ENCODE results near the gene ANKRD17. TPM values are rescaled to one million over a fixed set of nuclear protein-coding genes. Genes with fewer than 3 reads are reported as not detected.

ANKRD17 gene
- total RNA-seq, 2 experiments from 2014 or later, result 51.2 to 58.2 TPM

DNA sequence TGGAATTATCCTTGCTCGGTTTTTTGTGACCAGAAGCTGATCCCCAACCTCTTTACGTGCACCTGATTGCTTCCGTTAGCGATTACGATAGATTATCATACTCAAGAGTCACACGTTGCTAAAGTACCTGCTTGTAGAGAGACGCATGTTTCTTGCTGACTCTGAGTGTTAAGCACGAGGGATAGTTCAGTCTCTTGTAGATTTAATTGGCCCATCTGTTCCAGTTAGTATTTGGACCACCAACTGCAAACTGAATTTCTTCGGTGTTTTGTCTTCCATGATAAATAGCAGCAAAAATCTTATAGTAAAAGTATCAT is 188.6 kb downstream of the ANKRD17 start:
- CTCF ChIA-PET, result interaction anchor here (1.6 kb wide), 1 partner anchor 10 kb away, joined by 3 read pairs; no protein-coding TSS in a partner anchor
- POLR2A ChIA-PET, result no interaction called here
- Mint-ChIP-seq H3K4me1 (peaks cover 30% of the 10 kb centered on the region), H3K9me3 (no peaks in the 10 kb centered on the region), H3K36me3 (ENCODE audit: low read depth) (peaks cover 11% of the 10 kb centered on the region), H3K27ac (peak overlapping the region; percentile 95), H3K4me3 (peak overlapping the region; percentile 82), H3K27me3 (no peaks in the 10 kb centered on the region)
- DNase-seq, result no peak

DNA sequence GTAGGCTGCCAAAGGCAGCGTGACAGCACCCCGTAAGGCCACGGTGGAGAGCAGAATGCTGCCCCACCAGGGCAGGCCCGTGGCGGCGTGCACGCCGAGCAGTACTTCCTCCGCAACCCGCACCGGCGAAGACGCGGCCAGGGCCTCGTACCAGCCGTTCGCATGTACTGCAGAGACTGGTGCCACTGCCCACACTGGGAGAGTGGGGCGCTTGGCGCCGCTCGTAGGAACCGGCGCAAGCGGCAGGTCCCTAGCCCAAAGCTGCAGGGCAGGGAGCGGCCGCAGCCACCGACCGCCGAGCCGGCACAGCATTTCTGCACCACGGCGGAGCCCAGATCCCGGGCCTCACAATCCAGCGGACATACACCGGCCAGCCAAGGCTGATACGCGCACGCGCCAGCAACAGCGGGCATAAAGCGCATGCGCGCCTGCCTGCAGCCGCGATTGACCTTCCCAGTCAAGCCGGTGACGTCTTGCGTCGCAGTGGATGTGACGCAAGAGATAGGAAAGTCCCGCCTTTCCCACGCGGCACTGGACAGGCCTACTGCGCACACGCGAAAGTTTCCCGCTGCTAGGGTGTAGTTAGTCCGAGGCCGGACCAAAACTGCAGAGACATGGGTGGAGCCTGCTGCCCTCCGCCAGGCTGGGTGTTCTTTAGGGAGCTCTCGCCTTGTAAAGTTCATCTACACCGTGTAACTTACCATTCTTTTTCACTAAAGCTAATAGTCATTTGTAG is 189.1 kb downstream of the ANKRD17 start, which contains the start of gene COX18:
Gene COX18 (minus strand): TSS at position 379 of the 736 bp plus-strand sequence. CDS start 67 bp downstream, at position 312.
- Mint-ChIP-seq H3K36me3 (ENCODE audit: low read depth) (peaks cover 14% of the 10 kb centered on the region), H3K27me3 (no peaks in the 10 kb centered on the region), H3K9me3 (no peaks in the 10 kb centered on the region), H3K4me3 (peak within 1 kb of the TSS; percentile 82), H3K27ac (peak within 1 kb of the TSS; percentile 95), H3K4me1 (peaks cover 30% of the 10 kb centered on the region)
- POLR2A ChIA-PET, result no interaction called here
- CTCF ChIA-PET, result interaction anchor here (1.0 kb wide), 1 partner anchor 22 kb away, joined by 3 read pairs; no protein-coding TSS in a partner anchor
- peak; percentile 93 for DNase-seq

DNA sequence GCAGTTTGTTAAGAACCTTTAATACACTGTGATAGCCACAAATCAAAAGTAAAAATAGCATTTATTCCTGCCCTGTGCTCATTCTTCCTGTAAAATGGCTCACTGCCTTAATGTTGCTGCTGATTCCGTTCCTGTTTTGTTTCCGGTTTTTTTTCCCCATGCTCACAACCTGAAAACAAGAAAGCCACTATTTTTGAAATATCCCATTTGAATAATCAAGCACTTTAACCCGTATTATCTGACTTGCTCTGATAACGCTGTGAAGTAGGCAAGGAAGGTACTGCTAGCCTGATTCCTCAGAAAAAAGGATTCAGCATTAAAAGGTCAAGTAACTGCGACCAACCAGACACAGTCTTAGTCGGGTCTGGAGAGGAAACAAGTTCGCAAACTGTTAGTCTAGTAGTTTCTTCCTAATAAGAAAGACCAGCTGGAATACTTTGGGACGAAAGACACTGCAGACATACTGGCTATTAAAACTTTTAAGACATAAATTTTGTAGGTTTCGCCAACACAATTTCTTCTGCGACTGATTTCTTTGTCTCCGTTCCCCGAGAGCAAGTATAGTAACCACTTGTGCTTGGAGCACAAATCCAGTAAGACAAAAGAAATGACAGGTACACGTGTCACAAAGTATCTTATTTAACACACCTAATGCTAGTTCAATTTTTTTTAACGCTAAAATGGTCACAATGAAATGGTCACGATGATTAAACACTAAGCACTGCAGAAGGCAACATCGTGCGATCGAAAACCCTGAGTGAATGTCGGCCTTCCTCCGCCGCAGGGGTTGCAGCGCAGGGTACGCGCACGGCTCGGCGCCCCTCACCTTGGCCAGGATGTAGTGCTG is 189.9 kb downstream of the ANKRD17 start:
- H3K4me3 Mint-ChIP-seq, result peak overlapping the region; percentile 82
- H3K27ac Mint-ChIP-seq, result peak overlapping the region; percentile 95
- ChIA-PET CTCF (interaction anchor here (1.0 kb wide), 1 partner anchor 23 kb away, joined by 3 read pairs; no protein-coding TSS in a partner anchor), POLR2A (interaction anchor here (1.5 kb wide), 1 partner anchor 191 kb away, joined by 6 read pairs; no protein-coding TSS in a partner anchor)
- peak; percentile 8 for DNase-seq
- H3K27me3 Mint-ChIP-seq, result no peaks in the 10 kb centered on the region
- no peaks in the 10 kb centered on the region for H3K9me3 Mint-ChIP-seq
- H3K36me3 Mint-ChIP-seq (ENCODE audit: low read depth), result peaks cover 18% of the 10 kb centered on the region
- peaks cover 33% of the 10 kb centered on the region for H3K4me1 Mint-ChIP-seq

DNA sequence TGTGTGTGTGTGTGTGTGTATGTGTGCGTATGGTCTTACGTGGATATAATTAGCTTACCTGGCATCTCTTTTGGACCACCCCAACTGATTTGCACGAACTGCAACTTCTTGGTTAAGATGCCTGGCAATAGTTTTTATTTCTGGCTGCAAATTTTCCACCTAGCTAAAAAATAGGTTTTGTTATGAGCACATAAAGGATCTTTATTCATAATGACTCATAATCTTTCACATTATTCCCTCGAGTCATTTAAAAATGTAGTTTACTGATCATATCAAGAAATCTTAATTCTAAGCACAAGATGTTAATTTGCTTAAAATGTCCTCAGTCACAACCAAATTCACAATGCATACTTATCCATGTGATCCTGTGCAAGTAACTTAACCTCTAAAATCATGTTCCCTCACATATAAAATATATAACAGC is 190.6 kb downstream of the ANKRD17 start:
- H3K27me3 Mint-ChIP-seq, result no peaks in the 10 kb centered on the region
- H3K4me1 Mint-ChIP-seq, result peaks cover 33% of the 10 kb centered on the region
- CTCF ChIA-PET, result no interaction called here
- peak overlapping the region; percentile 82 for H3K4me3 Mint-ChIP-seq
- no peaks in the 10 kb centered on the region for H3K9me3 Mint-ChIP-seq
- POLR2A ChIA-PET, result interaction anchor here (0.6 to 1.5 kb wide), 2 partner anchors 189 to 191 kb away, joined by 3 to 6 read pairs; no protein-coding TSS in a partner anchor
- peak overlapping the region; percentile 95 for H3K27ac Mint-ChIP-seq
- DNase-seq, result no peak
- peaks cover 23% of the 10 kb centered on the region for H3K36me3 Mint-ChIP-seq (ENCODE audit: low read depth)

DNA sequence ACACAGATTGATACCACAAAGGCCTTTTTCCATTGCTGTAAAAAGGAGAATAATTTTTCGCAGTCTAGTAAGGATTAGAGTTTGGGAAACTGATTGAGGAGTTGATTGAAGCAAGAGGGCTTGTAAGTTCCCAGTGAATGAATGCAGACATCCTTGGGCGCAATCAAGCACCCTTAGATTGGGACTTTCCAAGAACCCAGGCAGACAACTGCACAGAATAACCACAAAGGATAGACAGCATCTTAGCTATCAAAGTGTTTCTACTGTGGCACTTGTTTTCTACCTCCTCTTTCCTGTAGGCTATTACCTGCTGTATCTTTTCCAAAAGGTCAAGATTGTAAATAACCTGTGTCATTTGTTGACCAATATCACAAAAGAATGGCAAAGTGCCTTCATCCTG is 191.7 kb downstream of the ANKRD17 start:
- no peak for DNase-seq
- Mint-ChIP-seq H3K27me3 (no peaks in the 10 kb centered on the region), H3K9me3 (no peaks in the 10 kb centered on the region), H3K4me1 (peaks cover 33% of the 10 kb centered on the region), H3K36me3 (ENCODE audit: low read depth) (peaks cover 29% of the 10 kb centered on the region), H3K4me3 (peak overlapping the region; percentile 50), H3K27ac (peak overlapping the region; percentile 68)
- ChIA-PET POLR2A (interaction anchor here (1.5 kb wide), 1 partner anchor 192 kb away, joined by 6 read pairs; no protein-coding TSS in a partner anchor), CTCF (interaction anchor here (0.9 kb wide), 1 partner anchor 9 kb away, joined by 3 read pairs; no protein-coding TSS in a partner anchor)

DNA sequence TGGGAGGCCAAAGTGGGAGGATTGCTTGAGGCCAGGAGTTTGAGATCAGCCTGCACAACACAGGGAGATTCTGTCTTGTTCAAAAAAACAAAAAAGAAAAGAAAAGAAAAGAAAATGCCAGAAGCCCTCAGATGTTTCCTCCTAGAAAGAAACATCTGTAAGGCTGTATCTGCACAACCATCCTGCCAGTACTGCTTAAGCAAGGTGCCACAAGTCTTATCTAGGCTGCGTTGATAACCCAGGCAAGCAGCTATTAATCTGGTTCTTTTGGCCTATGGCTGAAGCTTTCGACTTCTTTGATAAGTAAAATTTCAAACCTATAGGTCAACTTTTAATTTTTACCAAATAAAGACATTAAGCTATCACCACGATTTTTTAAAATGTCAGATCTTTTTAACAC is 192.2 kb downstream of the ANKRD17 start:
- H3K9me3 Mint-ChIP-seq, result no peaks in the 10 kb centered on the region
- H3K4me3 Mint-ChIP-seq, result no peak overlapping the region
- peaks cover 32% of the 10 kb centered on the region for H3K36me3 Mint-ChIP-seq (ENCODE audit: low read depth)
- POLR2A ChIA-PET, result no interaction called here
- H3K27ac Mint-ChIP-seq, result no peak overlapping the region
- CTCF ChIA-PET, result interaction anchor here (0.9 to 1.4 kb wide), 2 partner anchors 9 to 15 kb away, joined by 3 read pairs; no protein-coding TSS in a partner anchor
- no peaks in the 10 kb centered on the region for H3K27me3 Mint-ChIP-seq
- no peak for DNase-seq
- H3K4me1 Mint-ChIP-seq, result peaks cover 33% of the 10 kb centered on the region

DNA sequence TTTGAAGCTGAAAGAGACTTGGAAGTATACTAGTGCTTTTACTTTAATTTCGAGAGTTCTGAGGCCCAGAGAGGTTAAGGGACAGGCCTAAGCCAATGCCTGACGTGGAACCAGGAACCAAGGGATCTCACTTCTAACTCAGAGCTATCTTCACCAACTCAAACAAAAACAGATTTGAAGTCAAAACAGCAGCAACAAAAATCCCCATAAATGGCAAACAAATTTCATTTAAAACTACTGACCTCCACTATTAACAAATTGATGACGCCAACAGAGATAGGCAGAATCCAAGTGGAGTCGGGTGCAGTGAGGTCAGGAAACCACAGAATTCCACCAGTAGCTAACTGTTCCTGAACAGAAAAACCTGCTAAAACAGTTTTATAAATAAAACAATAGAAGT is 194.1 kb downstream of the ANKRD17 start:
- Mint-ChIP-seq H3K36me3 (ENCODE audit: low read depth) (peaks cover 43% of the 10 kb centered on the region), H3K27ac (no peak overlapping the region), H3K4me1 (peaks cover 26% of the 10 kb centered on the region), H3K4me3 (no peak overlapping the region), H3K9me3 (no peaks in the 10 kb centered on the region), H3K27me3 (no peaks in the 10 kb centered on the region)
- DNase-seq, result no peak
- CTCF ChIA-PET, result interaction anchor here (0.6 kb wide), 1 partner anchor 56 kb away, joined by 3 read pairs; no protein-coding TSS in a partner anchor
- POLR2A ChIA-PET, result no interaction called here

DNA sequence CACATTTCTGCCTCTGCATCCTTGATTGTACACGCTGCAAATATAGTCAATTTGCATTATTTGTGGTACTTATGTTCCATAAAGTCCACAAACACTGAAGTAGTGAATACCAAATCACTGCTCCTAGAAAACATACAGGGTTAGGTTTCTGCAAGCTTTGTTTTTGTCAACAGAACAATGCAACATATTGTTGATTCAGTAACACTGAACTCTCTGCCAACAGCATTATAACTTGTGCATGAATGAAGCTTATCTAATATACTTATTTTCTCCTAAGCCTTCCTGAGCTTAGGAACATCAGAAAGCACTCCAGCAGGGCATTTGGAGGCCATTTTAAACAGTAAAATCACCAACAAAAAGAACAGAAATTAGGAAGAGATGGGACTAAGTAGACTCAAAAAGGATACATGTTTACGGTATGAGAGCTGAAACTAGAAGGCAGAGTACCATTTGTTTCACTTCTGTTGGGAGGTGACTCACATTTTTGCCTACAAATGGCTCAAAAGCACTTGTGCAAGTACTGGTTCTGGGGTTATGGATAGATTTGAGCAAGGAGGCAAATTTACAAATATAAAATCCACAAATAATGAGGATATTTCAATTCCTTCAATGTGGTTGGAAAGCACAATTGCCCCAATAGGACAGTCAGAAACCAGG is 203.2 kb downstream of the ANKRD17 start:
- H3K36me3 Mint-ChIP-seq (ENCODE audit: low read depth), result peaks cover 53% of the 10 kb centered on the region
- POLR2A ChIA-PET, result no interaction called here
- peaks cover 6% of the 10 kb centered on the region for H3K4me1 Mint-ChIP-seq
- CTCF ChIA-PET, result no interaction called here
- H3K27ac Mint-ChIP-seq, result no peak overlapping the region
- no peaks in the 10 kb centered on the region for H3K9me3 Mint-ChIP-seq
- no peak overlapping the region for H3K4me3 Mint-ChIP-seq
- DNase-seq, result no peak
- no peaks in the 10 kb centered on the region for H3K27me3 Mint-ChIP-seq

DNA sequence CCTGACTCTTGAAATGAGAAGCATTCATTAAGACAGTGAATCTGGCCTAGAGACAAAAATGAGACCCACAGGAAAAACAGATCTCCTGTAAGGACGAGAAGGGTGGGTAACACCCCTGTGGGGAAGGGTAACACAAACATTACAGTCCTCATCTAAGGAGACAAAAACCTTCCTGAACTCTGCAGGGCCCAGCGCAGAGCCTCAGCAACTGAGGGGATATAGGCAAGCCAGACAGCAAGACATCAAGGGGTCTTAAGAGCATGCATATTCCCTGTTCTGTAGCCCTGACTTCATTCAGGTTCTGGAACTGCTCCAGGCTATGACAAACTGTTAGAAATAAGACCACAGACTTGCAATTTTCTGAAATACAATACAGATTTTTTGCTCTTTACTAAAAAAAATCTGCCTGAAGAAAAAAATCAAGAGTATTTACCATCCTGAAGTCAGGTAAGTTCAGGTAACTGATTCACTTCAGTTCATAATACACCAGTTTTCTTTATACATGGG is 204.6 kb downstream of the ANKRD17 start:
- Mint-ChIP-seq H3K27ac (no peak overlapping the region), H3K9me3 (no peaks in the 10 kb centered on the region), H3K4me3 (no peak overlapping the region), H3K27me3 (no peaks in the 10 kb centered on the region), H3K36me3 (ENCODE audit: low read depth) (peaks cover 41% of the 10 kb centered on the region), H3K4me1 (peaks cover 6% of the 10 kb centered on the region)
- CTCF ChIA-PET, result no interaction called here
- POLR2A ChIA-PET, result no interaction called here
- DNase-seq, result no peak

DNA sequence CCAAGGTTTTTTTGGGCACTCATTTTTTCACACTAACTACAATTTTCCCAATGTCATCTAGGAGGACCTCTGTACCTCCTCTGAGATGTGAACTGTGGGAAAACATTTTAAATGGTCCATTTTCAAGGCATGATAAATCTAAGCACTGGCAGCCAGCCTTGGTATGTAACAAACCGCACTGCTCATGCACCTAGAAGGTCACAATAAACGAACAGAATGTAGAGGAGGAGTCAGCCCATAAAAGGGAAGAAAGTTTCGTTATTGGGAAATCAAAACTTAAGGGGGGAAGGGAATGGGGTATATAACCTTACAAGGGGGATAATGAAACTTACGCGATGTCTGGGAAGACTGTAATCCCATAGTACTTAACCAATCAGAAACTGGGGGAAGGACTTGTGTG is 205.5 kb downstream of the ANKRD17 start:
- POLR2A ChIA-PET, result no interaction called here

DNA sequence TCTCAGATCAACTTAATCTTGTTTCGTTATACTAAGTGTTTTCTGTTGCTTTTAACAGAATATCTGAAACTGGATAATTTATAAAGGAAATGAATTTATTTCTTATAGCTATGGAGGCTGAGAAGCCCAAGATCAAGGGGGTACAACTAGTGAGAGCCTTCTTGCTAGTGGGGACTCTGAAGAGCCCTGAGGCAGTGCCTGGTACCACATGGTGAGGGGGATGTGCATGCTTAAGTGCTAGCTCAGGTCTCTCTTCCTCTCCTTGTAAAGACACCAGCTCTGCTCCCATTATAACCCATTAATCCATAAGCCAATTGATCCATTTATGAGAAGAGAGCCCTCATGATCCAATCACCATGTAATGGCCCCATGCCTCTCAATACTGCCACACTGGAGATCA is 207.0 kb downstream of the ANKRD17 start:
- H3K4me3 Mint-ChIP-seq, result no peak overlapping the region
- DNase-seq, result no peak
- ChIA-PET CTCF (interaction anchor here (0.6 to 1.7 kb wide), 3 partner anchors 11 to 14 kb away, joined by 3 to 4 read pairs (median 3); no protein-coding TSS in a partner anchor), POLR2A (no interaction called here)
- H3K27ac Mint-ChIP-seq, result no peak overlapping the region
- peaks cover 6% of the 10 kb centered on the region for H3K4me1 Mint-ChIP-seq
- no peaks in the 10 kb centered on the region for H3K9me3 Mint-ChIP-seq
- H3K36me3 Mint-ChIP-seq (ENCODE audit: low read depth), result peaks cover 29% of the 10 kb centered on the region
- H3K27me3 Mint-ChIP-seq, result no peaks in the 10 kb centered on the region

More for the DNA sequence above, 205.5 kb downstream of the ANKRD17 start:
- peaks cover 36% of the 10 kb centered on the region for H3K36me3 Mint-ChIP-seq (ENCODE audit: low read depth)
- no peak for DNase-seq
- no peaks in the 10 kb centered on the region for H3K27me3 Mint-ChIP-seq
- H3K9me3 Mint-ChIP-seq, result no peaks in the 10 kb centered on the region
- CTCF ChIA-PET, result interaction anchor here (0.7 kb wide), 1 partner anchor 229 kb away, joined by 4 read pairs; no protein-coding TSS in a partner anchor
- no peak overlapping the region for H3K4me3 Mint-ChIP-seq
- H3K4me1 Mint-ChIP-seq, result peaks cover 6% of the 10 kb centered on the region
- no peak overlapping the region for H3K27ac Mint-ChIP-seq

DNA sequence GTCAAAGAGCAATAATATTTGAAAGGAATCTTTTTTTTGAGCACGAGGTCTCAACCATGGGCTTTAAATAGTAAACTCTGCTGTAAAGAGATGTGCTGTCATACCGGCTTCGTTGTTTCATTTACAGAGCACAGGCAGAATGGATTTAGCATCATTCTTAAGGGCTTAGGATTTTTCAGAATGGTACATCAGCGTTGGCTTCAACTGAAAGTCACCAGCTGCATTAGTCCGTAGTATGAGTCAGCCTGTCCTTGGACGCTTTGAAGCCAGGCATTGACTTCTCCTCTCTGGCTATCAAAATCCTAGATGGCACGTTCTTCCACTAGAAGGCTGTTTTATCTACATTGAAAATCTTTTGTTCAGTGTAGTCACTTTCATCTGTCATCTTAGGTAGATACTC is 212.7 kb downstream of the ANKRD17 start:
- POLR2A ChIA-PET, result no interaction called here
- no peaks in the 10 kb centered on the region for H3K27me3 Mint-ChIP-seq

More for the DNA sequence above, 212.7 kb downstream of the ANKRD17 start:
- no peaks in the 10 kb centered on the region for H3K36me3 Mint-ChIP-seq (ENCODE audit: low read depth)
- H3K4me3 Mint-ChIP-seq, result no peak overlapping the region
- no peak for DNase-seq
- no peak overlapping the region for H3K27ac Mint-ChIP-seq
- no peaks in the 10 kb centered on the region for H3K4me1 Mint-ChIP-seq
- H3K9me3 Mint-ChIP-seq, result no peaks in the 10 kb centered on the region
- CTCF ChIA-PET, result no interaction called here
